Measurements from ENCODE around the gene ZMYND15.
A peak's percentile ranks its signal among the peaks of the same experiment; 100 is the strongest.
"Not testable (repeated sequence)": the region's sequence is repeated elsewhere in the genome, so short reads cannot be mapped to it uniquely, and the experiment has no call there.

The ZMYND15 gene, protein sequence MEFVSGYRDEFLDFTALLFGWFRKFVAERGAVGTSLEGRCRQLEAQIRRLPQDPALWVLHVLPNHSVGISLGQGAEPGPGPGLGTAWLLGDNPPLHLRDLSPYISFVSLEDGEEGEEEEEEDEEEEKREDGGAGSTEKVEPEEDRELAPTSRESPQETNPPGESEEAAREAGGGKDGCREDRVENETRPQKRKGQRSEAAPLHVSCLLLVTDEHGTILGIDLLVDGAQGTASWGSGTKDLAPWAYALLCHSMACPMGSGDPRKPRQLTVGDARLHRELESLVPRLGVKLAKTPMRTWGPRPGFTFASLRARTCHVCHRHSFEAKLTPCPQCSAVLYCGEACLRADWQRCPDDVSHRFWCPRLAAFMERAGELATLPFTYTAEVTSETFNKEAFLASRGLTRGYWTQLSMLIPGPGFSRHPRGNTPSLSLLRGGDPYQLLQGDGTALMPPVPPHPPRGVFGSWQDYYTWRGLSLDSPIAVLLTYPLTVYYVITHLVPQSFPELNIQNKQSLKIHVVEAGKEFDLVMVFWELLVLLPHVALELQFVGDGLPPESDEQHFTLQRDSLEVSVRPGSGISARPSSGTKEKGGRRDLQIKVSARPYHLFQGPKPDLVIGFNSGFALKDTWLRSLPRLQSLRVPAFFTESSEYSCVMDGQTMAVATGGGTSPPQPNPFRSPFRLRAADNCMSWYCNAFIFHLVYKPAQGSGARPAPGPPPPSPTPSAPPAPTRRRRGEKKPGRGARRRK
- 0.61 to 1.4 reads per million in 2 donors for total RNA-seq

DNA sequence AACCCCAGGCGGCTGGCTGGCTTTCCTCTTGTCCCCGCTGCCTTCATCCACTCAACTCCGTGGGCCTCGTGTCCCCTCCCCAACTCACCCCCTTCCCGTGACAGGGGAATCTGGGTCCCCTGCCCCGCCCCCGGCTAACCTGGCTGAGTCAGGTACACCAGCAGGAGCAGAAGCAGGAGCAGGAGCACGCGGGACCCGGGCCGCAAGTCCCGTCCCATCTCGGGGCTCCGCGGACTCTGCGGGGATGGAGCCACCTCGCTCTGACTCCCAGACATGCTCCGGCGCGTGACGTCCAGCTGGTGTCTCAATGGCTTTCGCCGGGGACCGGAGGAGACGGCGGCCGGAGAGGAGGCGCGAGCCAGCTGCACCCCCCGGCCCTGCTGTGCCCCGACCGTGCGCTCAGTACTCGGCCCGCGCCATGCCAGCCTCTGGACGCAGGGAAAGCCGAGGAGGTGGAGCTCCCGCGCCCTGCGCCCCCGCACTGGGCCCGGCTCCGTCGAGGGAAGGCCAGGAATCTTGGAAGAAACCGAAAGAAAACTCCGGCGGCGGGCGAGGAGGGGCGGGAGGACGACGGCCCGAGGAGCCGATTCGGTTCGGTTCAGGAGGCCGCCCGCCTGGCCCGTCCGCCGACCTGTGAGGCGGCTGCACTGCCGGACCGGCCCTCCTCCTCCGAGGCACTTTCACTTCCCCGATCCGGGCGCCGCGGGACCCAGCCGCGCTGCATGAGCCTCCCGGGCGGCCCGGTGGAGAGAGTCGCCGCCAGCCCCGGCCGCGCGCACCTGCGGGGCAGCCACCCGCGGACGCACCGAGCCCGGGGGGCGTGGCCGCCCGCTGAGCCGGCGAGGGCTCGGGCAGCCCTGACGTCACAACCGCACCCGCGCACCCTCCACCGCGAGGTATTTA is at the start of gene ZMYND15, which contains the start of gene CXCL16:
Gene ZMYND15 (plus strand): TSS at position 712 of the 903 bp plus-strand sequence. CDS start 716 bp downstream, outside the sequence.
Gene CXCL16 (minus strand): TSS at position 807 of the 903 bp plus-strand sequence. CDS start 589 bp downstream, at position 218.
- peak; percentile 49 for DNase-seq

DNA sequence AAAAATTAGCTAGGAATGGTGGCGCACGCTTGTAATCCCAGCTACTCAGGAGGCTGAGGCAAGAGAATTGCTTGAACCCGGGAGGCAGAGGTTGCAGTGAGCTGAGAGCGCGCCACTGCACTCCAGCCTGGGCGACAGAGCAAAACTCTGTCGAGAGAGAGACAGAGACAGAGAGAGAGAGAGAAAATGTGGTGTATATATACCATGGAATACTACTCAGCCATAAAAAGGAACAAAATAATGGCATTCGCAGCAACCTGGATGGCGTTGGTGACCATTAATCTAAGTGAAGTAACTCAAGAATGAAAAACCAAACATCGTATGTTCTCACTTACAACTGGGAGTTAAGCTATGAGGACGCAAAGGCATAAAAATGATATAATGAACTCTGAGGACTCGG is 49.8 kb upstream of the ZMYND15 start:
- DNase-seq, result not testable (repeated sequence)

DNA sequence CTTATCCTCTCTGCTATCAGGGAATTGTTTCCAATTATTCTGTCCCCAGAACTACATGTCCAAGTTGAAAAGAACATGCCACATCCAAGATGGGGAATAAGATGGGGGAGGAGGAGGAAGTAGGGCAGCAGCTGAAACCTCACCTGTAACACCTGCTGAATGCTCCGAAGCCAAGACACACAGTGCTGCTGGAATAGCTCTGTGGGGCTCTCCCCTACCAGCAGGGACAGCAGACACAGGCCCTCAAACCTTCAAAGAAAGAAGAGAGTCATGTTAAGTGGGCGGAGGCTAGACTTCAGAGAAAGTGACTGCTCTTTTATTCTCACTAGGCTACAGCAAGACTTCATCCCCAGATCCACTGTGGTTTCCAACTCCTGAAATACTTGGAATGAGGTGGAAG is 48.9 kb upstream of the ZMYND15 start:
- no peak for DNase-seq

DNA sequence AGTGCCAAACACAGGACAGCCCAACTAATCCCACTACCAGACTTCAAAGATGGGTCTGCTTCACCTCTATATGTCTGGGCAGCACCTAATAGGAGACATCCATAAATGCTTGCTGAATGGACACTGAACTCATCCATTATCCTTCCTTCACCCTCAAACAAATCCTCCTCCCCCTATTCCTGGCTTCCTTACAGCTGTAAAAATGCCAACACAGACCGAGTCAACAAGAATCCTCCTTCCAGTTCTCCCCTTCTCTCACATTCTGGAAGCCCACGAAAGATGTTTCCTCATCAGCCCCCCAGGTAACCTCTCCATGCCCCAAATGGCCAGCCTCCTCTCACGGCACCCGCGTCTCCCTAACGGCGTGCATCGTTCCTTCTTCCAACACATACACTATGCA is 47.9 kb upstream of the ZMYND15 start:
- no peak for DNase-seq

DNA sequence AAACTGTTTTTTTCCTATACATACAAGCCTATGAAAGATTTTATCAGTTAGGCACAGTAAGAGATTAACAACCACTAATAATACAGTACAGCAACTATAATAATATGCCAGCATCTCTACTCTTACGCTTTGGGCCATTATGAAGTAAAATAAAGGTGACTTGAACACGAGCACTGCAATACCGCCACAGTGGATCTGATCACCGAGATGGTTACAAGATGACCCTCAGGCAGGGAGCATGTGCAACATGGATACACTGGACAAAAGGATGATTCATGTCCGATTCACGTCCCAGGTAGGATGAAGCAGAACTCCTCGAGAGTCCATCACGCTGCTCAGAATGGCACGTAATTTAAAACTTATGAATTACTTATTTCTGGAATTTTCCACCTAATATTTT is 46.2 kb upstream of the ZMYND15 start:
- DNase-seq, result no peak

DNA sequence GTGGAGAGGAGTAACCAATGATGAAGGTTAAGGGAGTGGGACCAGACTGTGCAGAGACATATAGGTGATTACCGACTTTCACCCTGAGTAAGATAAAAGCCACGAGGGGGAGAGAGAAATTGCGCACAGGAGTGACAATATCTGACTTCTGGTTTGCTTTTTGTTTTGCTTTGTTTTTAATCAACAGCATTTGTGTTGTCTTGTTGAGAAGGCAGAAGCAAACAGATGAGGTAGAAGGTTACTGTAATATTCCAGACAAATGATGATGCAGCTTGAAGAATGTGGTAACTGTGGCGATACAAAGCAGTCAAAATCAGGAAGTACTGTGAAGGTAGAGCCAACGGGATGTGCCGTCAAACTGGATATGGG is 43.2 kb upstream of the ZMYND15 start:
- no peak for DNase-seq

DNA sequence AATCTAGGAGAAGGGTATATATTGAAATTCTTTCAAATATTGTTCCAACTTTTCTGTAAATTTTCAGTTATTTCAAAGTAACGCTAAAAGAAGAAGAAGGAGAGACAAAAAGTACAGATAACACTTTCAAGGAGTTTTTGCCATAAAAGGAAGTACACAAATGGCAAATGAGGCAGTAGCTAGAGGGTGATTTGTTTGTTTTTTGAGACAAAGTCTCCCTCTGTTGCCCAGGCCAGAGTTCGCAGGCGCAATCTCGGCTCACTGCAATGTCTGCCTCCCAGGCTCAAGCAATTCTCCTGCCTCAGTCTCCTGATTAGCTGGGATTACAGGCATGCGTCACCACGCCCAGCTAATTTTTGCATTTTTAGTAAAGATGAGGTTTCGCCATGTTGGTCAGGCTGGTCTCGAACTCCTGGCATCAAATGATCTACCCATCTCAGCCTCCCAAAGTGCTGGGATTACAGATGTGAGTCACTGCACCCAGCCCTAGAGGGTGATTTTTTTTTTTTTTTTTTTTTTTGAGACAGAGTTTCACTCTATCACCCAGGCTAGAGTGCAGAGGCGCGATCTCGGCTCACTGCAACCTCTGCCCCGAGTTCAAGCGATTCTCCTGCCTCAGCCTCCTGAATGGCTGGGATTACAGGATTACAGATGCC is 40.1 kb upstream of the ZMYND15 start:
- DNase-seq, result not testable (repeated sequence)

DNA sequence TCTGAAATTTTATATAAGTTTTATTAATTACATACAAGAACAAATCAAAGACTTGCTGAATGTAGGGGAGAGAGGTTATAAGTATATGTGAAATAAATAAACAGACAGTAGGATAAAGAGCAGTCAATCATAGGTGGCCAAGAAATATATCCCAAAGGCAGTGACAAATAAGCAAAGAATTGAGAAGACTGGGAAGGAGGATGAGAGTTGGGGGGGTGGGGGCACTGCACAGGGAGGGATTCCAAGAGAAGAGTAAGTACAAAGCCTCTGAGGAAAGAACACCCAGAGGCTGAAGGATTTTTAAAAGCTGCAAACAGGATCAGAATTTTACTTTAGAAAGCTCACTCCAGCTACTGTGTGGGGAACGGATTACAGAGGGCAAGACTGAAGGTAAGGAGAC is 38.5 kb upstream of the ZMYND15 start:
- DNase-seq, result no peak

DNA sequence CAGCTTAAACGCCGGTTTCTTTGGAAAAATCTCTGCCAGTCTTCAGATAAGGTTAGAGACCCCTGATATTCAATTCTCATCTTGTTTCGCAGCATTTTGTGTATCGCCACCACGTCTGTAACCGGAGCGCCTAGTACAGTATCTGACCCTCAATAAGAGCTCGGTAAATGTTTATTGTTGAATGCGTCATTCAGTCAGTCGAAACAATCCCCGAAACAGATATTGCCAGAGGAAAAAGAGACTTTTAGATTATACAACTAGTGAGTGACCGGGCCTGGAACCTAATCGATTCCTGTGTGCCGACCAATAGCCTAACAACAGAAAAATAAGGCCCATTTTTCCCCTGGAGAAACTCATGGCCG is 36.3 kb upstream of the ZMYND15 start:
- DNase-seq, result no peak

DNA sequence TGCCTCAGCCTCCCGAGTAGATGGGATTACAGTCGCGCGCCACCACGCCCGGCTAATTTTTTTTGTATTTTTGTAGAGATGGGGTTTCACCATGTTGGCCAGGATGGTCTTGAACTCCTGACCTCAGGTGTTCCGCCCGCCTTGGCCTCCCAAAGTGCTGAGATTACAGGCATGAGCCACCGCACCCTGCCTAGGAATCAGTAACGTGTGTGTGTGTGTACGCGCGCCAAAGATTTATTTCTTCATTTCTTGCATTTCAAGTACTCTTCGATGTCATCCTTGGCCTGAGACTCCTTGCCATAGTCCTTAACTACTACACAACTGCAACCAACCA is 35.1 kb upstream of the ZMYND15 start:
- not testable (repeated sequence) for DNase-seq

DNA sequence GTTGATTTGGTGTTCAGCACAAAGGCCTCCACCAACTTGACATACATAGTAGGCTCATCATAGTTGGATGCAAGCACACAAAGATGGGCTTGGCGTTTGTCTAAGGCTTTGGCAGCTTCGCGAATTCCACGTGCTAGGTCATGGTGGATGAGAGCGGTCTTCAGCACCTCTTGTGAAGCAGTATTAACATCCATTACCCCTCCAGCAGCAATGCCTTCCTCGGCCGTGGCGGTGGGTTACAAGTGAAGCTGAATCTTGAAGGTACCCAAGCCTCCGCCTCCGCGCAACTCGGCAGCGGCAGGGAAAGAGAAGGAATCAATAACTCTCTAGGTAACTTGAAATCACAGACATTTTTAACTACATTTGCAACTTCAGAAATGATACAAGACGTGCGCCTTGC is 34.6 kb upstream of the ZMYND15 start:
- no peak for DNase-seq

DNA sequence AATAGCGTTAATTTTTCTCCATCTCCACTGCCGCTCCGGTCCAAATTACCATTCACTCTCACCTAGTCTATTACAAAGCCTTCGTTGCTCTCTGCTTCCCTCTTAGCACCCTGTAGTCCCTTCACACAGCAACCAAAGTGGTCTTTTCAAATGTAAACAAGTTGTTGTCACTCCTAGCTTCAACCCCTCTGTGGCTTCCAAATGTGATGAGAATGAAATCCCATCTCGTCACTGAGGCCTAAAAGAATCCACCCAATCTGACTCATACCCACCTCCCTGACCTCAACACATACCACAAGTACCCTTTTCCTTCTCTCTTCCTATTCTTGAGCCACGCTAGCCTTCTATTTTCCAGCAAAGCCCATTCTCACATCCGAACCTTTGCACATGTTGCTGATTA is 33.5 kb upstream of the ZMYND15 start:
- DNase-seq, result no peak

DNA sequence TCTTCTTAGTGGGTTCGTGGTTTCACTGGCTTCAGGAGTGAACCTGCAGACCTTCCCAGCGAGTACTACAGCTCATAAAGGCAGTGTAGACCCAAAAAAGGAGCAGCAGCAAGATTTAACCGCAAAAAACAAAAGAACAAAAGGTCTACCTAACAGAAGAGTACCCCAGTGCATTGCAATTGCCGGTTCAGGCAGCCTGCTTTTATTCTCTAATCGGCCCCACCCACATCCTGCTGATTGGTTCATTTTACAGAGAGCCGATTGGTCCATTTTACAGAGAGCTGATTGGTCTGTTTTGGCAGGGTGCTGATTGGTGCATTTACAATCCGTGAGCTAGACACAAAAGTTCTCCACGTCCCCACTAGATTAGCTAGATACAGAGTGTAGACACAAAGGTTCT is 31.2 kb upstream of the ZMYND15 start:
- DNase-seq, result no peak

DNA sequence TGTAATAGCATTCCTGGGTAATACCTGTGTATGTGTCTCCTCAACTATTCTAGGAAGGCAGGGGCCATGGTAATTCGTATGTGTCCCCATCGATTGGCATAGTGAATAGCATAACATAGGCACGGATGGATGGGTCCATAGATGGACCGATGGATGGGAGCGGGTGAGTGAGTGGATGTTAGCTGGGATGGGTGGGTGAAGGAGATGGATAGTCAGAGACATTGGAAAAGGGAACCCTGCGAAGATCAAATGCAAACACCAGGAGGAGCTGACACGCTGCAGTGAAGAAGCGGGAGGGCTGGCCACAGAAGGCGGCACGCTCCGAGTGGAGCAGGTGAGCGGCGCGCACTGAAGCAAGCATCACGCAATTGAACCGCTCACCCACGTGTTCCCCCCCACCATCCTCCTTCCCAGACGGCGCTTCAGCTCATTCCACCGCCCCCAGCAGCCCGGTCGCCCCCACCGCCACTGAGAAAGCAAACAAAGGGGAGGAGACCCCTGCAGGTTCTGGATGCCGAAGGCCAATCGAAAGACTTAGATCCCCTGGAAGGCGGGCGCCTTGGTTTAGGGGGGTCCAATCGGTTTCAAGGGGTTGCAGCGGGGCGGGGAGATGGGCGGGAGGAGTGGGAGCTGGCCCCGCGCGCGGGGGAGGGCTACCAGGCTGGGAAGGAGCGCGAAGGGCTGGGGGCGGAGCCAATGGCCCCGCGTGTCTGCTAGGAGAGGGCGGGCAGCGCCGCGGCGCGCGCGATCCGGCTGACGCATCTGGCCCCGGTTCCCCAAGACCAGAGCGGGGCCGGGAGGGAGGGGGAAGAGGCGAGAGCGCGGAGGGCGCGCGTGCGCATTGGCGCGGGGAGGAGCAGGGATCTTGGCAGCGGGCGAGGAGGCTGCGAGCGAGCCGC is 29.6 kb upstream of the ZMYND15 start, which contains the start of gene ARRB2:
Gene ARRB2 (plus strand): TSS at position 839 of the 899 bp plus-strand sequence. CDS start 90 bp downstream, outside the sequence.
- peak; percentile 100 for DNase-seq

DNA sequence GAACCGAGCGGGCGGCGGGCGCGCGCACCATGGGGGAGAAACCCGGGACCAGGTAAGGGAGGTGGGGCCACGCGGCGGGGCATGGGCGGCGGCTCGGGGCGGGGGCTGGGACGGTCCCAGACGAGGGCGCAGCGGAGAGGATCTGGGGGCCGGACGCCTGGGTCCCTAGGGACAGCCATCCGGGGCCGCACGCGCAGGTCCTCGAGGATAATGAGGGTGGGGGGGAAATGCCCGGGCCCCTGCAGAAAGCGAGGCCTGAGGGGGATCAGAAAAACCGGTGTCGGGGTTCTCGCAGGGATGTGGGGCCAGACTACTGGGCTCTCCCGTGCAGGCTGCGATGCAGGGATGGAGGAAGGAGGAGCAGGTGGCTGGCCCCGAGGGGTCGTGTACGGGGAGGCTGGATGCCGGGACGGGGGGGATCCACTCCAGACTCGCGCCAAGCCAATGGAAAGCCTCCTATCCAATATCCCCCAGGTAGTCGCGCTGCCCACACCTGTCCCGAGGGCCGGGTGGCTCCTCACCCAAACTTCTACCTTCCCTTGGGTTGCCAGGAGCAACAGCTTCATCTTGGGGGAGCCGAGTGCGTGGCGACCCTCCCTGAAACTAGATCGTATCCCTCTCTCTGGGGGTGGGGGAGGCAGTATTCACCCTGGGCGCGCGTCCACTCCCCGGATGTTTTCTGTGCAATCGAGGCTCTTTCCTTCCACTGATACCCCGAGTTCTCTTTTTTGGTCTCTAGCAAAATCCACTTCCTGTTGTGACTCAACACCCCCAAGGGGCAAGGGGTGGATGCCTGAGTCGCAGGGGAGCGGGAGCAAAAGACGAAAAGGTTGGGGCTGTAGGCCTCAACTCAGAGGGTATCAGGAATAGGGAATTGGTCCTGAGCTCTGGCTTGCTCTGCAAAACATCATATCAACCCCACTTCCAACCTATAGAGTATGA is 28.7 kb upstream of the ZMYND15 start:
- DNase-seq, result no peak

DNA sequence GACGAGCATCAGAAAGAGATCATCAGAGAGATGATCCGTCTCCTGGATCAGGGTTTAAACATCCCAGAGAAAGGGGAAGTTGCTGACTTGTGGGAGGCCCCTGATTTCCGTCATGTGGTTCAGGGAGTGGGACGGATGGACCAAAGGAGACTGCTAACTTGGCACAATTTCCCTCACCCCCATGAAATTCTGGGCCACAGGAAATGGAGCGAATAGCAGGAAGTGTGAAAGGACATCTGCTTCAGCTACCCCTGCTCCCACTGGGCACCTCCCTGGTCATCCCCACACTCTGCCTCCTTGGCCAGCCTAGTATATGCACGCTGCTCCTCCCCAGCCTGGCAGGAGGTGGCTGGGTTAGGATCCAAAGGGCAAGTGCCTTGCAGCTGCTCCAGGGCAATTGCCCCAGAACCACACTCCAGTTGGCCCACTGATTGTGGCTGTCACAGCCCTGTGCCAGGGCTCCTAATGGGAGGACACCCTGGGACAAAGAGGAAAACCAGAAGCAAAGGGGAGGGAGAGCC is 27.9 kb upstream of the ZMYND15 start:
- DNase-seq, result no peak

DNA sequence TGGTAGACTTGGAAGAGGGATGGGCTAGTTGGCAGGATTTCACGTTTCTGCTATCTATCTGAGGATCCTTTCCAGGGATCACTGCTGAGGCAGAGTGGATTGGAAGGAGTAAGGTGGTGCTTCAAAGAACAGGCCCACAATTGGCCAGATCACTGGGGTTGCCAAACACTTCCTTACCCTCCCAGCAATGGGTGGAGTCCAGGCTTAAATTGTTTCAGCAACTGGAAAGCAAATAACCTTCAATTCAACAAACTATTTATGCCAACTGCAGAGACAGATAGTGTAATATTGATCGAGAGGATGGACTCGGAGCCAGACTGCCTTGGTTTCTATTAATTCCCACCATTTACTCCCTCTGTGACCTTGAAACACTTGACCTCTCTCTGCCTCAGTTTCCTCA is 27.1 kb upstream of the ZMYND15 start:
- no peak for DNase-seq

DNA sequence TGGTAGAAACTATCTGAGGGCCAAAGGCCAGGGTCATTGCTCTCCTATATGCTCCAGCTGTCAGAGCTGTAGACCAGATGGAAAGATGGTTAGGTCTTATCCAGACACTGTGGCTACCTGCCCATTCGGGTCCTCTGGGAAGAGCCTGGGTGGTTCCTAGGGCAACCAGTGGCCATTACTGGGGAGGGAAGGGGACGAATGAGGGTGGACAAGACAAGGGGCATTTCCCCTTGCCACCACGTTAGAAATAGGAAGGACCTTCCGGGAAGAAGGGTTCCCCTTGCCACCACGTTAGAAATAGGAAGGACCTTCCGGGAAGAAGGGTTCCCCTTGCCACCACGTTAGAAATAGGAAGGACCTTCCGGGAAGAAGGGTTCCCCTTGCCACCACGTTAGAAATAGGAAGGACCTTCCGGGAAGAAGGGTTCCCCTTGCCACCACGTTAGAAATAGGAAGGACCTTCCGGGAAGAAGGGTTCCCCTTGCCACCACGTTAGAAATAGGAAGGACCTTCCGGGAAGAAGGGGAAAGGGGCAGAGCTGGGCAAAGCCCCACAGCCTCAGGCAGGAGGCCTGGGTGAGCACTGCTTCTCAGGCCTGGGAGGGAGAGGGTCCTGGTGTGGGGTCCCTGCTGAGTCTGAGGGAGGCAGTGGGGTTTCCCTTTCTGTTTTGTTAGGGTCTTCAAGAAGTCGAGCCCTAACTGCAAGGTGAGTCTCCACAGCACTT is 25.1 kb upstream of the ZMYND15 start:
- not testable (repeated sequence) for DNase-seq

DNA sequence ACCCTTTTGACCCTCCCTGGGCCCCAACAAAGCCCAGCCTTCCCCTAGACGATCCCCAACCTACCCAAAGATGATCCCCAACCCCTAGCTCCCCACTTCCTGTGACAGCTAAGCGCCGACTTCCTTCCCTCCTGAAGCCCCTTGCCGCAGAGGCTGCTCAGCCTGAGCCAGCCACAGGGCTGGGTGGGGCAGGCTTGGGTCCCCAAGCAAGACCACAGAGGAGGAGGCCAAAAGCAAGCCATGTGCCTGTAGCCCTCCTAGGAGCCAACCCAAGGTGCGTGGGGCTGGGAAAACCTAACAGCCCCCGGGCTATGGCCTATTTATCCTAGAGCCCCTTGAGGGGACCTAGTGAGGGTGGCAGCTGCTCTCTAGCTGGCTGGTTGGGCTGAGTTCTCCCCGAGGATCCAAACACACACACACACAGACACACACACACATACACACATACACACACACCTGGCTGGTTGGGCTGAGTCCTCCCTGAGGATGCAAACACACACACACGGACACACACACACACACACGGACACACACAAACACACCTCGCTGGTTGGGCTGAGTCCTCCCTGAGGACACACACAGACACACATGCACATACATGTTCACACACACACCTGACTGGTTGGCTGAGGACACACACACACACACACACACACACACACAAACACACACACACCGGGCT is 24.4 kb upstream of the ZMYND15 start:
- peak; percentile 37 for DNase-seq
